22Rv1 (cell line): ENCODE results near the gene CD9.

Experiments
- H3K27ac ChIP-seq: fragments of 450-650 bp; 2 replicates; pipeline ENCODE4 v1.5.1; 2017
- CTCF ChIP-seq: fragments of 450-650 bp; IDR thresholded peaks from 2 replicates; pipeline ENCODE4 v1.5.1; 2017; ENCODE audit warnings: mild to moderate bottlenecking
- ZFX ChIP-seq: fragments of 450-650 bp; IDR thresholded peaks from 2 replicates; pipeline ENCODE4 v1.6.1; 2017; ENCODE audit warnings: antibody characterized with exemption, borderline replicate concordance

Gene CD9

GRCh38 chr12:6221146-6221545 lies 20.9 kb downstream of the CD9 start:
- TF ChIP-seq CTCF (no peak), ZFX (no peak)
- H3K27ac ChIP-seq = no peak overlapping the region

GRCh38 chr12:6222078-6222654 lies 22.0 kb downstream of the CD9 start:
- H3K27ac ChIP-seq = no peak overlapping the region
- no peak for TF ChIP-seq CTCF
- TF ChIP-seq ZFX = no peak

- no peak overlapping the region for H3K27ac ChIP-seq
- TF ChIP-seq CTCF = no peak
- no peak for TF ChIP-seq ZFX
These were observed 23.3 kb downstream of the CD9 start for GRCh38 chr12:6223545-6223944.

- H3K27ac ChIP-seq = no peak overlapping the region
These were observed 24.4 kb downstream of the CD9 start for GRCh38 chr12:6224550-6224949.

GRCh38 chr12:6225630-6226001 lies 25.4 kb downstream of the CD9 start:
- TF ChIP-seq CTCF (no peak), ZFX (no peak)
- H3K27ac ChIP-seq = peak overlapping the region; percentile 99; the same call in 1 of the 2 replicates

More at GRCh38 chr12:6224550-6224949, 24.4 kb downstream of the CD9 start:
- TF ChIP-seq CTCF (no peak), ZFX (no peak)

- TF ChIP-seq ZFX (no peak), CTCF (no peak)
- H3K27ac ChIP-seq = peak overlapping the region; percentile 99; the same call in 1 of the 2 replicates
These were observed 25.9 kb downstream of the CD9 start for GRCh38 chr12:6226002-6226678.

GRCh38 chr12:6226679-6227051 lies 26.5 kb downstream of the CD9 start:
- TF ChIP-seq CTCF = no peak
- TF ChIP-seq ZFX = no peak
- peak overlapping the region; percentile 99; the same call in 1 of the 2 replicates for H3K27ac ChIP-seq
